Esophagus (tissue), 2 donors: ENCODE measurements around the gene STXBP2. TPM values are rescaled to one million over a fixed set of nuclear protein-coding genes. Genes with fewer than 3 reads are reported as not detected.
A peak's percentile ranks its signal among the peaks of the same experiment; 100 is the strongest.

ENCODE experiments used
- H3K27ac ChIP-seq, 2 donors: one replicate each; pipeline ENCODE4 v1.5.1; 2013; ENCODE audit warnings: low read depth in 2 of 2, mild to moderate bottlenecking in 2 of 2, inconsistent platforms in 1 of 2, low read length in 1 of 2, moderate library complexity in 1 of 2
- H3K27me3 ChIP-seq, 2 donors: one replicate each; pipeline ENCODE4 v1.6.1; 2013; ENCODE audit warnings: low read length in 2 of 2, control low read depth in 1 of 2, mild to moderate bottlenecking in 1 of 2; ENCODE audit not compliant: insufficient read depth in 2 of 2, control insufficient read depth in 1 of 2
- H3K36me3 ChIP-seq, 2 donors: one replicate each; pipeline ENCODE4 v1.6.1; 2013; ENCODE audit warnings: low read length in 1 of 2; ENCODE audit not compliant: control insufficient read depth in 2 of 2, insufficient read depth in 2 of 2
- H3K4me1 ChIP-seq, 2 donors: one replicate each; pipeline ENCODE4 v1.6.1; 2013; ENCODE audit warnings: low read length in 1 of 2; ENCODE audit not compliant: control insufficient read depth in 2 of 2, insufficient read depth in 2 of 2
- H3K4me3 ChIP-seq, 2 donors: one replicate each; pipeline ENCODE4 v1.5.1; 2013; ENCODE audit warnings: low read length in 2 of 2, mild to moderate bottlenecking in 2 of 2, low read depth in 1 of 2, moderate library complexity in 1 of 2
- H3K9me3 ChIP-seq, 2 donors: one replicate each; pipeline ENCODE4 v1.6.1; 2013; ENCODE audit warnings: mild to moderate bottlenecking in 2 of 2, low read depth in 1 of 2, low read length in 1 of 2, moderate library complexity in 1 of 2; ENCODE audit not compliant: control insufficient read depth in 2 of 2, insufficient read depth in 1 of 2
- WGBS, 2 donors: extraction: QIAGEN DNeasy Blood & Tissue Kit; methylation state at CpG; one replicate each; pipeline ENCODE4 v1.1.7; 2013; 5-methylcytosine and 5-hydroxymethylcytosine counted together
- polyA plus RNA-seq, 2 donors: library from polyadenylated mRNA; stranded (reverse); fragments of 200-250 nt; gene quantifications; one replicate each; pipeline ENCODE4 v1.2.3, GENCODE V29; 2013
- donor health status: healthy with polysubstance abuse.
- donor health status: Bipolar disorder and iron deficiency.

Gene STXBP2
- polyA plus RNA-seq, 2 donors = 73.2 to 88.7 TPM

GRCh38 chr19:7620442-7621412 lies 16.2 kb upstream of the STXBP2 start:
- Histone ChIP-seq H3K27ac (peak overlapping the region; percentile 90 to 93), H3K27me3 (no peaks in the 10 kb centered on the region), H3K9me3 (peaks cover 0 to 2% of the 10 kb centered on the region in 2 donors), H3K4me1 (peaks cover 4 to 24% of the 10 kb centered on the region in 2 donors), H3K4me3 (no peak overlapping the region), H3K36me3 (peaks cover 10 to 76% of the 10 kb centered on the region in 2 donors)
- WGBS, 2 donors = 93 to 94% methylated on average over 48 to 57 of the region's 57 CpGs

- Histone ChIP-seq H3K36me3 (peaks cover 10 to 74% of the 10 kb centered on the region in 2 donors), H3K27me3 (no peaks in the 10 kb centered on the region), H3K4me3 (no peak overlapping the region), H3K27ac (no peak overlapping the region), H3K9me3 (peaks cover 0 to 2% of the 10 kb centered on the region in 2 donors), H3K4me1 (peaks cover 9 to 26% of the 10 kb centered on the region in 2 donors)
- 83 to 85% methylated on average over 16 of the region's 16 CpGs for WGBS, 2 donors
Measured at GRCh38 chr19:7622933-7623685, 13.8 kb upstream of the STXBP2 start.

DNA sequence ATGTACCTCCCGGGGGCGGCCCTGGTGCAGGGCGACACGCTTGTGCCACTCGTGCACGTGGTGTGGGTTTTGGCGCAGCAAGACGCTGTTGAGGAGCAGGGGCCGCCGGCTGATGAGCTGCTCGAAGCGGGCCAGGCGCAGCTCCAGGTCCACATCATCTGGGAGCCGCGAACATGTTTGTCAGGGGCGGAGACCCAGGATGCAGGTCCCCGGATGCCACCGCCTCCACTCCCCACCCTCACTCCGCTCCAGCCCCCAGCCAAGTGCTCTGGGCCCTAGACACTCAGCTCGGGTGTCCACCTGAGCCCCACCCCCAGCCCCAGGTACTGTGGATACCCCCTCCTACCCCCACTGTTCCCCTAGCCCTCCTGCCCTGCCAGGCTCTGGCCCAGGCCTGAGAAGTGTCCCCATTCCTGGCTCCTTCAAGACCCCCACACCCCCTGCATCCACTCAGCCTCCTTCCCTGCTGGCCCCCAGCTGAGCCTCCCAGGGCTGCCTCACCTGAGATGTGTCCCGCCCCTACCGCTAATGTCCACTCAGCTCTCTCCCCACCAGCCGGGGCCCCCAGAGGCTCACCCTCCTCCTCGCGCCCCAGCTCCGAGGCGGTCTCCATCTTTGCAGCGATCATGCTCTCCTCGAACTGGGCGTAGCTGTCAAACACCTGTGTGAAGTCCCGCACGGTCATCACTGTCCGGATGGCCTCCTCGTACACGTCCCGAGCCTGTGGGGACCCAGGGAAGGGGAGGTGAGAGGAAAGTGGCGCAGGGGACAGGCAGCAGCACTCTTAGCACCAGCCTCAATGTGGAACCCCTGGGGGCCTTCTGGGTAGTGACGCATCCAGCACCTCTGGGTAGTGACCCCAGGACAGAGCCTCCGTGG lies 12.9 kb upstream of the STXBP2 start:
- H3K9me3 ChIP-seq = peaks cover 0 to 2% of the 10 kb centered on the region in 2 donors
- H3K27me3 ChIP-seq = no peaks in the 10 kb centered on the region
- no peak overlapping the region for H3K4me3 ChIP-seq
- peaks cover 10 to 69% of the 10 kb centered on the region in 2 donors for H3K36me3 ChIP-seq
- WGBS, 2 donors = 93% methylated on average over 36 to 39 of the region's 39 CpGs
- H3K27ac ChIP-seq = no peak overlapping the region
- H3K4me1 ChIP-seq = peaks cover 8 to 25% of the 10 kb centered on the region in 2 donors

GRCh38 chr19:7624810-7625209 lies 12.1 kb upstream of the STXBP2 start:
- Histone ChIP-seq H3K4me3 (no peak overlapping the region), H3K36me3 (peaks cover 10 to 62% of the 10 kb centered on the region in 2 donors)

GRCh38 chr19:7625763-7626372 lies 11.0 kb upstream of the STXBP2 start:
- no peaks in the 10 kb centered on the region for H3K27me3 ChIP-seq
- H3K4me3 ChIP-seq = no peak overlapping the region
- H3K27ac ChIP-seq = no peak overlapping the region
- H3K9me3 ChIP-seq = peaks cover 0 to 2% of the 10 kb centered on the region in 2 donors
- WGBS, 2 donors = 96% methylated on average over 34 of the region's 34 CpGs
- H3K4me1 ChIP-seq = peaks cover 9 to 22% of the 10 kb centered on the region in 2 donors
- H3K36me3 ChIP-seq = peaks cover 5 to 52% of the 10 kb centered on the region in 2 donors

More at GRCh38 chr19:7624810-7625209, 12.1 kb upstream of the STXBP2 start:
- Histone ChIP-seq H3K27me3 (no peaks in the 10 kb centered on the region), H3K4me1 (peaks cover 6 to 21% of the 10 kb centered on the region in 2 donors), H3K9me3 (peaks cover 0 to 2% of the 10 kb centered on the region in 2 donors), H3K27ac (no peak overlapping the region)
- WGBS, 2 donors = 90 to 93% methylated on average over 17 of the region's 17 CpGs

GRCh38 chr19:7627166-7627565 lies 9.7 kb upstream of the STXBP2 start:
- Histone ChIP-seq H3K9me3 (peaks cover 0 to 2% of the 10 kb centered on the region in 2 donors), H3K36me3 (peaks cover 0 to 43% of the 10 kb centered on the region in 2 donors), H3K27ac (no peak overlapping the region), H3K4me1 (peaks cover 9 to 22% of the 10 kb centered on the region in 2 donors), H3K4me3 (no peak overlapping the region), H3K27me3 (no peaks in the 10 kb centered on the region)
- 88 to 93% methylated on average over 24 of the region's 24 CpGs for WGBS, 2 donors

DNA sequence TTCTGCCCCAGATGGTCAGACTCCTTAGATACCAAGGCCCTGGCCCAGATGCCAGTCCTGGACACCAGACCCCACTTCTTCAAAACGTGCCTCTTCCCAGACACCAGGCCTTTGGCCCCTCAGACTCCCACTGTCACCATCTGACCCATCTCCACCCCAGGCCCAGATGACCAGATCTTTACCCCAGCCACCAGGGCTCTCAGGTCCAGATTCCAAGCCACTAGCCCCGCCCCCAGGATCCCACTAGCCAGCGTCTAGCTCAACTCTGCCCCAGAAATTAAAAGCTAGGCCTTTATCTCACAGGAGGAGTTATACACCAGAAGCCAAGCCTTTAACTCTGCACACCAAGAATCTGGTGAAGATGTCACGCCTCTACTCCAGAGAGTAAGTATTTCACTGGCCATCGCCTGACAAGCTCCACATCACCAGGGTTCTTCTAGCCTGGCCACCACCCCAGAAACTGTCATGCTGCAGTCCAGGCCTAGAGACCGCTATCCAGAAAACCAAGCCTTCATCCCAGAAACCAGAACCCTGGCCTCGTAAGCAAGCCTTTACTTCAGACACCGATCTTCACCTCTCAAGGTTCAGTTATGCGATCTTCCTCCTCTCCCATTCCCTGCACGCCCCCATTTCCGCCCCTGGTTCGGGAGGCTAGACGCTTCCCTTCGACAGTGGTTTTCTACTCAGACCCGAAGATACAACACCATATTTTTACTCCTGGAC lies 8.2 kb upstream of the STXBP2 start:
- Histone ChIP-seq H3K9me3 (no peaks in the 10 kb centered on the region), H3K4me1 (peaks cover 9 to 19% of the 10 kb centered on the region in 2 donors), H3K27me3 (no peaks in the 10 kb centered on the region), H3K36me3 (peaks cover 0 to 35% of the 10 kb centered on the region in 2 donors), H3K27ac (peak overlapping the region; percentile 67 to 84), H3K4me3 (peak overlapping the region; percentile 93 to 95)
- 4 to 5% methylated on average over 15 of the region's 15 CpGs for WGBS, 2 donors

DNA sequence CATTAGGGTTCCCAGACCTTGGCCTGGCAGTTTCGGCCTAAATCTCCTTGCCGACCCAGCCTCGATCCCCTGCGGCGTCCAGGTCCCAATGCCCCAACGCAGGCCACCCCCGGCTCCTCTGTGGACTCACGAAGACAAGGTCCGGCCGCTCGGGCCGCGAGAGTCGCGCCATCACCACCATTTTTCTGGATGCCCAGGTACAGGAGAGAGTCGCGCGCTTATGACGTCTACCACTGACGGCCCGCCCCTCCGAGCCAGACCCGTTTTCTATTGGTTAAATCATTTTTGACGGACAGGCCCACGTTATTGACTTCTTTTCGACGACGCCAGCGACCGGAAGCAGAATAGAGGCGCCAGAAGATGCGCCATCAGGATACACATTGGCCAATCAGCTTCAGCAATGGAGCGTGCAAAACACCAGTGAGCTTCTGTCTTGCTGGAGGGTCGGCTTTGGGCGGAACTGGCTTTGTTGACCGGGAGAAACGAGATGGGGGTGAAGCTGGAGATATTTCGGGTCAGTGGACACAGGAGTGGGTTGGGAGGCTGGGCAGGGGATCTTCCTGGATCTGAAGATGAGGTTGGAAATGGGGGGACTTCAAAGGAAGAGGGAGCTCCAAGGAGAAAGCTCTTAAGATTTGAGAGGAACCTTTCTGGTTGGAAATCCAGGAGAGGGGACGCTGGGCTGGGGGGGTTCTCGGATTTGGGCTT lies 7.4 kb upstream of the STXBP2 start, which contains the start of the genes PET100 and XAB2:
PET100 (plus strand) TSS at position 447 of the 708 bp plus-strand sequence; CDS start at position 488, 41 bp downstream.
XAB2 (minus strand) TSS at position 199 of the 708 bp plus-strand sequence; CDS start at position 181, 18 bp downstream.
- peaks cover 0 to 30% of the 10 kb centered on the region in 2 donors for H3K36me3 ChIP-seq
- no peaks in the 10 kb centered on the region for H3K9me3 ChIP-seq
- WGBS, 2 donors = 0% methylated on average over 40 of the region's 40 CpGs
- no peaks in the 10 kb centered on the region for H3K27me3 ChIP-seq
- H3K27ac ChIP-seq = peak within 1 kb of the TSS; percentile 67 to 88
- peak within 1 kb of the TSS; percentile 93 to 95 for H3K4me3 ChIP-seq
- peaks cover 9 to 19% of the 10 kb centered on the region in 2 donors for H3K4me1 ChIP-seq
